Measurements from ENCODE around the gene HOXC6.

DNA sequence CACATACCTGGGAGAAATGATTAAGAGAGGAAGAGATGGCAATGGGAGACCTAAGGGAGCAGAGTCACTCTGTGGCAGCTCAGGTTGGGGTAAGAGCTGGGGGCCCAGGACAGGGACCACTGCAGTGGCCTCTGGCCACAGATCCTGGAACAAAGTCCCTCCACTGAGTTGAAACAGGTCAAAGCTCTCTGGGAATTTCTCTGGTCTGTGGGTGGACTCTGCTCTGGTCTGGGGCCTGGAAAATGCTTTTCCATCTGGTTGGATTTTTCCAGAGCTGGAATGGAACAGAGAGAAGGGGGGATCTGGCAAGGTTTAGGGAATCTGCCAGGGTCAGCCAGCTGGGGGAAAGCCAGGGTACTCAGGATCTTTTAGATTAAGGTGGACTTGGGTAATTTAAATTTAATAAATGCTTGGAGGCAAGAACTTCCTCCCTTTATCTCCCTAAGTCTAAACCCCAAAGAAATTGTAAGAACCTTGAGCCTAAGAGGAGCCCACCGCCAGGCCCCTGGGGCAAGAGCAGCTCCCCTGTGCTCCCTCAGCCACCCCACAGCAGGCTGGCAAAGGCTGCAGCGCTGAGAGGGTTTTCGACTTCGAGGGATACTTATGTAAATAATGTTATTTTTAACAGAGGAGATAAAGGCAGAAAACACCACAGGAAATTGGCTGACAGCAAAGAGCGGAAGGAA is 39.6 kb upstream of the HOXC6 start:
- TF ChIP-seq, protein P1, sequence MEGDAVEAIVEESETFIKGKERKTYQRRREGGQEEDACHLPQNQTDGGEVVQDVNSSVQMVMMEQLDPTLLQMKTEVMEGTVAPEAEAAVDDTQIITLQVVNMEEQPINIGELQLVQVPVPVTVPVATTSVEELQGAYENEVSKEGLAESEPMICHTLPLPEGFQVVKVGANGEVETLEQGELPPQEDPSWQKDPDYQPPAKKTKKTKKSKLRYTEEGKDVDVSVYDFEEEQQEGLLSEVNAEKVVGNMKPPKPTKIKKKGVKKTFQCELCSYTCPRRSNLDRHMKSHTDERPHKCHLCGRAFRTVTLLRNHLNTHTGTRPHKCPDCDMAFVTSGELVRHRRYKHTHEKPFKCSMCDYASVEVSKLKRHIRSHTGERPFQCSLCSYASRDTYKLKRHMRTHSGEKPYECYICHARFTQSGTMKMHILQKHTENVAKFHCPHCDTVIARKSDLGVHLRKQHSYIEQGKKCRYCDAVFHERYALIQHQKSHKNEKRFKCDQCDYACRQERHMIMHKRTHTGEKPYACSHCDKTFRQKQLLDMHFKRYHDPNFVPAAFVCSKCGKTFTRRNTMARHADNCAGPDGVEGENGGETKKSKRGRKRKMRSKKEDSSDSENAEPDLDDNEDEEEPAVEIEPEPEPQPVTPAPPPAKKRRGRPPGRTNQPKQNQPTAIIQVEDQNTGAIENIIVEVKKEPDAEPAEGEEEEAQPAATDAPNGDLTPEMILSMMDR (IDR thresholded peaks at IDR 0.05), result no peak
- TF ChIP-seq EP300 (IDR thresholded peaks at IDR 0.05) (no peak), POLR2AphosphoS5 (IDR thresholded peaks at IDR 0.05) (no peak)

Measured in stomach (tissue), 4 donors.